Keratinocyte (primary cell): Measurements from ENCODE around the gene DCN. TPM values are rescaled to one million over a fixed set of nuclear protein-coding genes. Genes with fewer than 3 reads are reported as not detected.

ENCODE experiments used
- DNase-seq: peaks from one replicate; pipeline ENCODE4 v3.0.0-alpha.2; 2011; ENCODE audit warnings: low read depth, missing footprints, low spot score
- FAIRE-seq: peaks from 2 replicates; lab custom pipeline; 2011; peaks lifted over from hg19 to GRCh38; lab: Jason Lieb, UNC
- H2AFZ ChIP-seq: 2 replicates; pipeline ENCODE4 v1.6.0; 2012; ENCODE audit warnings: low read length, control low read depth, inconsistent platforms; ENCODE audit not compliant: control insufficient read depth
- H3K27ac ChIP-seq: 2 replicates; pipeline ENCODE4 v1.5.1; 2011; ENCODE audit warnings: low read length; ENCODE audit not compliant: control insufficient read depth, insufficient read depth
- H3K27me3 ChIP-seq: 3 replicates; pipeline ENCODE4 v1.6.0; 2011; ENCODE audit warnings: low read length; ENCODE audit not compliant: control insufficient read depth, insufficient read depth; ENCODE audit errors: extremely low read depth
- H3K36me3 ChIP-seq, 2 experiments: 2 replicates in 1 of 2; 3 replicates in 1 of 2; pipeline ENCODE4 v1.5.1; 2011; ENCODE audit warnings: low read length in 2 of 2, mild to moderate bottlenecking in 1 of 2; ENCODE audit not compliant: control insufficient read depth in 2 of 2, insufficient read depth in 2 of 2; ENCODE audit errors: extremely low read depth in 1 of 2
- H3K4me1 ChIP-seq: 3 replicates; pipeline ENCODE4 v1.5.1; 2011; ENCODE audit warnings: low read length; ENCODE audit not compliant: control insufficient read depth, insufficient read depth; ENCODE audit errors: extremely low read depth
- H3K4me2 ChIP-seq: 3 replicates; pipeline ENCODE4 v1.6.0; 2011; ENCODE audit warnings: low read depth, low read length; ENCODE audit not compliant: control insufficient read depth, insufficient read depth; ENCODE audit errors: extremely low read depth
- H3K4me3 ChIP-seq, 3 experiments: fragments of 200-600 bp in 1 of 3; sonication (generic) in 1 of 3; 2 replicates in 2 of 3; 3 replicates in 1 of 3; pipeline ENCODE4 v1.5.1; 2011 to 2016; ENCODE audit warnings: low read length in 3 of 3, mild to moderate bottlenecking in 3 of 3, control low read depth in 2 of 3, inconsistent platforms in 1 of 3, low read depth in 1 of 3, mixed read lengths in 1 of 3, mixed run types in 1 of 3, moderate library complexity in 1 of 3; ENCODE audit not compliant: control insufficient read depth in 2 of 3, insufficient read depth in 2 of 3; ENCODE audit errors: extremely low read depth in 1 of 3
- H3K79me2 ChIP-seq: 2 replicates; pipeline ENCODE4 v1.6.0; 2012; ENCODE audit warnings: low read length; ENCODE audit not compliant: control insufficient read depth, insufficient read depth
- H3K9ac ChIP-seq: 3 replicates; pipeline ENCODE4 v1.6.0; 2011; ENCODE audit warnings: low read length; ENCODE audit not compliant: control insufficient read depth, insufficient read depth; ENCODE audit errors: extremely low read depth
- H3K9me1 ChIP-seq: 3 replicates; pipeline ENCODE4 v1.6.0; 2011; ENCODE audit warnings: low read length; ENCODE audit not compliant: control insufficient read depth, insufficient read depth; ENCODE audit errors: extremely low read depth
- H3K9me3 ChIP-seq: 2 replicates; pipeline ENCODE4 v1.5.1; 2012; ENCODE audit warnings: low read depth, low read length; ENCODE audit not compliant: control insufficient read depth
- H4K20me1 ChIP-seq: 3 replicates; pipeline ENCODE4 v1.6.0; 2011; ENCODE audit warnings: low read length; ENCODE audit not compliant: control insufficient read depth, insufficient read depth; ENCODE audit errors: extremely low read depth
- EZH2 ChIP-seq: IDR thresholded peaks from one replicate; pipeline ENCODE4 v1.6.1; 2012; ENCODE audit warnings: inconsistent platforms, mild to moderate bottlenecking, low read length, moderate library complexity
- dilution Hi-C: fragments of 300-500 bp; cut with MboI; formaldehyde crosslinking; loops from one replicate; pipeline ENCODE4 v1.7.0; 2020; ENCODE audit warnings: low sequenced_read_pairs; ENCODE audit not compliant: extremely low pct_ligation_motif_present
- polyA plus RNA-seq, 5 experiments: library from polyadenylated mRNA; depleted of rRNA in 3 of 5; stranded (reverse) in 3 of 5; stranded (forward) in 1 of 5; unstranded in 1 of 5; fragments of >200 nt; gene quantifications; 1 replicate in 1 of 5; 2 replicates in 3 of 5; 3 replicates in 1 of 5; pipeline versions ENCODE4 v1.2.1 to v1.2.3, GENCODE V29; 2011 to 2012; ENCODE audit warnings: missing spikeins in 2 of 5, low read depth in 1 of 5, low replicate concordance in 1 of 5
- TF ChIP-seq, protein P1 (sequence below), 3 experiments: IDR thresholded peaks in 1 of 3; conservative IDR thresholded peaks in 1 of 3; optimal IDR thresholded peaks in 1 of 3; 2 replicates in 2 of 3; 3 replicates in 1 of 3; pipeline versions ENCODE3 to v1.5.1; 2011; ENCODE audit warnings: low read length in 3 of 3, mild to moderate bottlenecking in 3 of 3, moderate library complexity in 2 of 3, control low read depth in 1 of 3, inconsistent platforms in 1 of 3; ENCODE audit not compliant: insufficient read depth in 2 of 3; ENCODE audit errors: extremely low read depth in 1 of 3

The DCN gene
- polyA plus RNA-seq, 1 donor (not counting 4 experiments of a cell fraction or from before 2014, with no cell fraction given), result 2.5 TPM

- Histone ChIP-seq H3K27ac (no peak overlapping the region), H3K4me2 (no peak overlapping the region)
These were observed 42.3 kb downstream of the DCN start for GRCh38 chr12:91140026-91140931.

GRCh38 chr12:91139286-91139685 lies 43.3 kb downstream of the DCN start:
- no peaks in the 10 kb centered on the region for H3K4me1 ChIP-seq
- no peak overlapping the region for H3K27ac ChIP-seq
- FAIRE-seq, result no peak
- no peaks in the 10 kb centered on the region for H3K27me3 ChIP-seq
- no peak overlapping the region for H3K4me2 ChIP-seq
- H3K9me3 ChIP-seq, result no peaks in the 10 kb centered on the region
- no peak overlapping the region for H2AFZ ChIP-seq
- dilution Hi-C loops, result no loop called here
- no peak overlapping the region for H3K9ac ChIP-seq
- no peaks in the 10 kb centered on the region for H3K9me1 ChIP-seq
- no peak overlapping the region for H3K4me3 ChIP-seq
- TF ChIP-seq, protein P1, sequence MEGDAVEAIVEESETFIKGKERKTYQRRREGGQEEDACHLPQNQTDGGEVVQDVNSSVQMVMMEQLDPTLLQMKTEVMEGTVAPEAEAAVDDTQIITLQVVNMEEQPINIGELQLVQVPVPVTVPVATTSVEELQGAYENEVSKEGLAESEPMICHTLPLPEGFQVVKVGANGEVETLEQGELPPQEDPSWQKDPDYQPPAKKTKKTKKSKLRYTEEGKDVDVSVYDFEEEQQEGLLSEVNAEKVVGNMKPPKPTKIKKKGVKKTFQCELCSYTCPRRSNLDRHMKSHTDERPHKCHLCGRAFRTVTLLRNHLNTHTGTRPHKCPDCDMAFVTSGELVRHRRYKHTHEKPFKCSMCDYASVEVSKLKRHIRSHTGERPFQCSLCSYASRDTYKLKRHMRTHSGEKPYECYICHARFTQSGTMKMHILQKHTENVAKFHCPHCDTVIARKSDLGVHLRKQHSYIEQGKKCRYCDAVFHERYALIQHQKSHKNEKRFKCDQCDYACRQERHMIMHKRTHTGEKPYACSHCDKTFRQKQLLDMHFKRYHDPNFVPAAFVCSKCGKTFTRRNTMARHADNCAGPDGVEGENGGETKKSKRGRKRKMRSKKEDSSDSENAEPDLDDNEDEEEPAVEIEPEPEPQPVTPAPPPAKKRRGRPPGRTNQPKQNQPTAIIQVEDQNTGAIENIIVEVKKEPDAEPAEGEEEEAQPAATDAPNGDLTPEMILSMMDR (optimal IDR thresholded peaks at IDR 0.05 in 1 of 3, IDR thresholded peaks at IDR 0.05 in 1 of 3, conservative IDR thresholded peaks at IDR 0.05 in 1 of 3; ENCODE audit: extremely low read depth in 1 of 3, insufficient read depth in 2 of 3, low read length in 3 of 3), result no peak
- no peaks in the 10 kb centered on the region for H4K20me1 ChIP-seq
- DNase-seq, result no peak
- H3K79me2 ChIP-seq, result no peaks in the 10 kb centered on the region
- no peaks in the 10 kb centered on the region for H3K36me3 ChIP-seq

More at GRCh38 chr12:91140026-91140931, 42.3 kb downstream of the DCN start:
- no peaks in the 10 kb centered on the region for H3K4me1 ChIP-seq
- no peak overlapping the region for H3K4me3 ChIP-seq
- H2AFZ ChIP-seq, result no peak overlapping the region
- H3K79me2 ChIP-seq, result no peaks in the 10 kb centered on the region
- DNase-seq (no peak), FAIRE-seq (no peak)
- dilution Hi-C loops, result no loop called here
- H3K36me3 ChIP-seq, result no peaks in the 10 kb centered on the region
- no peak for TF ChIP-seq EZH2
- TF ChIP-seq, protein P1 (optimal IDR thresholded peaks at IDR 0.05 in 1 of 3, IDR thresholded peaks at IDR 0.05 in 1 of 3, conservative IDR thresholded peaks at IDR 0.05 in 1 of 3; ENCODE audit: extremely low read depth in 1 of 3, insufficient read depth in 2 of 3, low read length in 3 of 3), result no peak
- H3K27me3 ChIP-seq, result no peaks in the 10 kb centered on the region
- no peaks in the 10 kb centered on the region for H3K9me3 ChIP-seq
- no peaks in the 10 kb centered on the region for H3K9me1 ChIP-seq
- no peaks in the 10 kb centered on the region for H4K20me1 ChIP-seq
- H3K9ac ChIP-seq, result no peak overlapping the region
